Hematopoietic multipotent progenitor cell treated with erythropoietin and hydrocortisone succinate and interleukin-3 and kit ligand, for 8 days (in vitro differentiated cells): ENCODE measurements around the gene RPS15.
"Not testable (repeated sequence)": the region's sequence is repeated elsewhere in the genome, so short reads cannot be mapped to it uniquely, and the experiment has no call there.

ENCODE experiments used
- DNase-seq: peaks from one replicate; pipeline ENCODE4 v3.0.0-alpha.2; 2015

Gene RPS15

DNA sequence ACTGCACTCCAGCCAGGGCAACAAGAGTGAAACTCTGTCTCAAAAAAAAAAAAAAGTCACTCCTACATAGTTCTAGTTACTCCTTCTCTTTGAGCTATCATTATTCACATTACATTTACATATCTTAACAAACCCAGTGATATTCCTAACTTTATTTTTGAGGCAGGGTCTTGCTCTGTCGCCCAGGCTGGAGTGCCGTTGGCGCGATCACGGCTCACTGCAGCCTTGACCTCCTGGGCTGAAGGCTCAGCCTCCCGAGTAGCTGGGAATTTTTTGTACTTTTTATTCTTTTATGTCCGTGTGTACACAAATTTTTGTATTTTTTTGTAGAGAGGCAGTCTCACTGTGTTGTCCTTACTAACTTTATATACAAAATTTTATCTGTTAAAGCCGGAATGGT lies 587 bp upstream of the RPS15 start:
- no peak for DNase-seq

GRCh38 chr19:1438933-1439354 lies 748 bp downstream of the RPS15 start:
- DNase-seq: no peak

DNA sequence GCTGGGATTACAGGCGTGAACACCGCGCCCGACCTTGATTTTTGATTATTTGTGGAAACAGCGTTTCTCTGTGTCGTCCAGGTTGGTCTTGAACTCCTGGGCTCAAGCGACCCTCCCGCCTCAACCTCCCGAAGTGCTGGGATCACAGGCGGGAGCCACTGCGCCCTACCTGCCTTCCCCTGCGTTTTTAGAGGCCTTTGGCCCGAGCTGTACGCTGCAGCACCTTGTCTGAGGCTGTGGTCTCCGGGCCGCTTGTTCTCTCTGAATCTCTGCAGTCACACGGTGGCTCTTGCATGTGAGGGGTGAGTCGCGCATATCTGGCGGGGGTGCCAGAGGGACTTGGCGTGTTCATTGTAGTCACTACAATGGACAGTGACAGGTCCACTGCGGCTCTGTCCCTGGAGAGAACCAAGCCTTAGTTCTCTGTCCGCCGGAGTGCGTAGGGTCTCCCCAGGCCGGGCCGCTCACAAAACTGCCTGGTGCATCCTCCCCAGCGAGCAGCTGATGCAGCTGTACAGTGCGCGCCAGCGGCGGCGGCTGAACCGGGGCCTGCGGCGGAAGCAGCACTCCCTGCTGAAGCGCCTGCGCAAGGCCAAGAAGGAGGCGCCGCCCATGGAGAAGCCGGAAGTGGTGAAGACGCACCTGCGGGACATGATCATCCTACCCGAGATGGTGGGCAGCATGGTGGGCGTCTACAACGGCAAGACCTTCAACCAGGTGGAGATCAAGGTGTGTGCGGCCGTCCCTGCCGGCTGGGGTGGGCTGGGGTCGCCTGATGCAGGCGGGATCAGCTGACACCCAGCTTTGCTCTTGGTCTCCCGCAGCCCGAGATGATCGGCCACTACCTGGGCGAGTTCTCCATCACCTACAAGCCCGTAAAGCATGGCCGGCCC lies 1.6 kb downstream of the RPS15 start:
- DNase-seq: not testable (repeated sequence)

- DNase-seq: no peak
These were observed 2.2 kb downstream of the RPS15 start for GRCh38 chr19:1440418-1440801.

DNA sequence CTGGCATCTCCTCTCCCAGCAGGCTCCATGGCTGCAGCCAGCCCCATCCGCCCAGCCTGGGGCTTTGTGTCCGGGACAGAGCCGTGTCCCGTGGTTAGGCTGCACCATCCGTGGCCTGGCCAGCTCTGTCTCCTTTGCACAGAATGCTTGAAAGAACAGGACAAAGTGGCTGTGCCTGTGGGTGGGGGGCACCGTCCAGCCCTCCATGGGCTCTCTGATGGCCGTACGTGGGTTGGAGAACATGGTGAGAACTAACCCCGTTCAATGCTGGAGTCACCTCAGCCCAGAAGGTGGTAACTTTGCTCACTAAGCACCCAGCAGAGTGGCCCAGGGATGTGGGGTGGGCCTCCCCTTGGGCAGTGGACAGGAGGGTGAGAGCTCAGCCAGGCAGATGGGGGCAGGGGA lies 2.8 kb downstream of the RPS15 start:
- DNase-seq: no peak

GRCh38 chr19:1441677-1442438 lies 3.7 kb downstream of the RPS15 start:
- no peak for DNase-seq

- peak; percentile 64 for DNase-seq
These were observed 7.2 kb downstream of the RPS15 start for GRCh38 chr19:1445185-1445931.

- no peak for DNase-seq
These were observed 7.9 kb downstream of the RPS15 start for GRCh38 chr19:1445932-1446712.

DNA sequence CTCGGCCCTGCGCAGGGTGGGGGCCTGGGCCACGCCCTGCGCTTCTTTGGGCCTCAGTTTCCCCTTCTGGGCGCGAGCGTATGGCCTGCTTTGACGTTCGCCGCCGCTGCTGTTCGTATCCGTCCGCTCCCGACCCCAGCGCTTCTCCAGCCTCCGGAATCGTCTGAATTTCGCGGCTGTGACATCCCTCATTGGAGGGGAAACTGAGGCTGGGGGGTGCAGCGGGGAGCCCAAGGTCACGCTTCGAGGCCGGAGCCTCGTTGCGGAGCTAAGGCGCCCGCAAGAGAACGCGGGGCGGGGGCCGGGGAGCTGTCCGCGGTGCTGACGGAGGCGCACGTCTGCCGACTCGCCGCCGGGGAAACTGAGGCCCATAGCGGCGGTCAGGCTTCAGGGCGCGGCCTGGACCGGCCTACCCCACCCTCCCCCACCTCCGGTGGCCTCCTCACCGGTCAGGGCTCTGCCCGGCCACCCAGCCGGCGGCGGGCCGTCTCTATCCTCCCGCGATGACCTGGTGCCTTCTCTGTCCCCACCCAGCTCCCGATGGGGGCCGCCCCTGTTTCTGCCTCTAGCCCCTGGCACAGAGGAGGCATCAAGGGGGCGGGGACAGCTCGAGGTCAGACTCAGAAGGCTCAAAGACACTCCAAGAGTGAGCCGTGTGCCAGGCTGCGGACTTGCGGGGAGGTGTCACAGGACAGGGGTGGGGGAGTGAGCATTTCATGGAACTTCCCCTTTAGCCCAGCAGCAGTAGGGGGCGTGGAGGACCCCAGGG lies 8.7 kb downstream of the RPS15 start:
- peak; percentile 29 for DNase-seq

GRCh38 chr19:1447504-1447903 lies 9.3 kb downstream of the RPS15 start:
- DNase-seq: no peak

DNA sequence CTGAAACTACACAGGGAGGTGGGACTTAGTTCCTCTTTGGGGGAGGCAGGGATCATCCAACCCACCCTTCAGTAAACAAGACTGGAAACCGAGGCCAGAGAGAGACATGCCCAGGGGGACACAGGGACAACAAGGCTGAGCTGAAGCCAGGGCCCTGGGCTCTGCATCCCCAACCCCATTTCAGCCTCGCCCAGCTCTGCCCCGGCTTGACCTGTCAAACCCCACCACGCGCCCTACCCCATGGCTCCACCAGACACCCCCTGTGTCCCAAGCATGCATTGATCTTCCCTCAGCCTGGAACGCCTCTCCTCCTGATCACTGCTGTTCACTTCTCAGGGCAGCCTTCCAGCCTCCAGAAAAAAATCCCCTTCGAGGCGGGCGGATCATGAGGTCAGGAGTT lies 9.7 kb downstream of the RPS15 start:
- no peak for DNase-seq

DNA sequence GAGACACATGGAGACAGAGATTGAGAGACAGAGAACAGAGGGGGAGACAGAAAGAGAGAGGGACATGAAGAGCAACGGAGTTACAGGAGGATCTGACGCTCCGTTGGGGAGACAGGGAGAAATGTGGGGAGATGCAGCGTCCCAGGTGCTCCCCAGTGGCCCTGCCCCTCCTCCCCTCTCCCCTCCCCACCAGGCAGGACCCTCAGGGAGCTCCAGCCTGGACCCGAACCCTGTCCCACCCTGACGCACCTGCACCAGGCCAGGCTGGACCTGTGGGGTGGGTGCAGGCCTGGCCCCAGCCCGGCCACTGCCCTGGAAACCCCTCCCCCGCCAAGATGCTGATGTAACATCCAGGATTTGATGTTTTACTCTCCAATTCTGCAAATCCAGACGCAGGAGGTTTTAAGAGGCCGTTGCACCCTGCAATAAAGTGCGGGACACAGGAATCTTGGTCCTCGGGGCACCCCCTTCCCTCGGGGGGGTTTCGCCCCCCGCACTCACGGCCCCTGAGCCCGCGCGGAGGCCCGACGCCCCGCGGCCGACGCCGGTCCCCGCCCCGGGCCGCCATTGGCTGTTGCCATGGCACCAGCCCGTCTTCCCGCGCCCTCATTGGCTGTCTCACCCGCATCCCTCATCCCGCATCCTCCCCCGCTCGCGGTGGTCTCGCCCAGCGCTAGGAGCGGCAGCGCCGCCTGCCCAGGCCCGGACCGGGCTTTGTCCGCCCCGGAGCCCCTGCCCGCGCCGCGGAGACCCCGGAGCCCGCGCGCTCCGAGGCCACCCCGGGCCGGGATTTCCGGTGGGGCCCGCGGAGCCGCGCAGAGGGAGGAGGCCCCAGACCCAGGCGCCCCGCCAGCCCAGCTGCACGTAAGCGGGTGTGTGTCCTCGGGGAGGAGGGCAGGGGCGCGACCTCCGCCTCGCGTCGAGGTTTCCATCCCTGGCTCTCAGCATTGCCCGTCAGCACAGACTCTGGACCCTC lies 11.6 kb downstream of the RPS15 start, which contains the start of gene APC2:
TSS of gene APC2 (plus strand) at position 655 of the 976 bp plus-strand sequence. CDS start 2,881 bp downstream, outside the sequence.
- no peak for DNase-seq

DNA sequence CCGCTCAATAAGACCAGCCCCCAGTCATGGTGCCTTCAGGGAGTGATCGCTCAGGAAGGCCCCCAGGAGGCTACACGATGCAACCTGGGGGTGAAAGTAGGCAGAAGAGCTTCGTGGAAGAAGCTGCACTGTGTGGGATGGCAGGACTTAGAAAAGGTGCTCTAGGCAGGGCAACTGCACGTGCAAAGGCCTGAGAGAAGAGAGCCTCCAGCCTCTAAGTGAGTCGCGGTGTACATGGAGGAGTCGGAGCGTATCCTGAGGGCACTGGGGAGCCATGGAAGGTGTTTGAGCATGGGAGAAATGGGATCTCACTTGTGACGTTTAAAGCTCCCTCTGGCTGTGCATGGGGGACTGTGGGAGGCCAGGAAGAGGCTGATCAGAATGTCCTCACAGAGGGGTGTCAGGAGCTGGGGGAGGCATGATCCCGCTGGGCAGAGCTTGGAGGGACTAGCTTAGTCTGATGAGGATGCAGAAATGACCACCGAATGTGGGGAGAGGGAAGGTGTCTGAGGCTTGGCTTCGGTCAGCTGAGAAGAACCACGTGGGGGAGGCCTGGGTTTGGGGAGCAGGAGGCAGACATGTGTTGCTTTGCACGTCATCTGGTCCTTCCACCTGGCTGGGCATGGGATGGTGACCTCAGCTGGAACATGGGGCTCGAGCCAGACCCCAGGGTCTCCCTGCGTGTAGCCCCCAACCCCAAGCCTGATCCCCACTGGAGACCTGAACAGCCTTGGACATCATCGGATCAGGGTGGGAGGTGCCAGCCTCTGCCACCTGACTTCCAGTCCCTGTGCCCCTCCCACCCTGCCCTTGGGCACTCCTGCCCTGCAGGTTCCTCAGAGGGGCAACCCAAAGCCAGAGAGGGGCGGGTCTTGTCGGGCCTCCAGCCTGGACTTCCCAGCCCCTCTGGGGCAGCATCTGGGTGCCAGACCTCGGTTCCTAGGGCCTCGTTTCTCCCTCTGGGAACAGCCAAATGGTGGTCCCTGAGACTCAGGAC lies 12.8 kb downstream of the RPS15 start:
- DNase-seq: no peak

DNA sequence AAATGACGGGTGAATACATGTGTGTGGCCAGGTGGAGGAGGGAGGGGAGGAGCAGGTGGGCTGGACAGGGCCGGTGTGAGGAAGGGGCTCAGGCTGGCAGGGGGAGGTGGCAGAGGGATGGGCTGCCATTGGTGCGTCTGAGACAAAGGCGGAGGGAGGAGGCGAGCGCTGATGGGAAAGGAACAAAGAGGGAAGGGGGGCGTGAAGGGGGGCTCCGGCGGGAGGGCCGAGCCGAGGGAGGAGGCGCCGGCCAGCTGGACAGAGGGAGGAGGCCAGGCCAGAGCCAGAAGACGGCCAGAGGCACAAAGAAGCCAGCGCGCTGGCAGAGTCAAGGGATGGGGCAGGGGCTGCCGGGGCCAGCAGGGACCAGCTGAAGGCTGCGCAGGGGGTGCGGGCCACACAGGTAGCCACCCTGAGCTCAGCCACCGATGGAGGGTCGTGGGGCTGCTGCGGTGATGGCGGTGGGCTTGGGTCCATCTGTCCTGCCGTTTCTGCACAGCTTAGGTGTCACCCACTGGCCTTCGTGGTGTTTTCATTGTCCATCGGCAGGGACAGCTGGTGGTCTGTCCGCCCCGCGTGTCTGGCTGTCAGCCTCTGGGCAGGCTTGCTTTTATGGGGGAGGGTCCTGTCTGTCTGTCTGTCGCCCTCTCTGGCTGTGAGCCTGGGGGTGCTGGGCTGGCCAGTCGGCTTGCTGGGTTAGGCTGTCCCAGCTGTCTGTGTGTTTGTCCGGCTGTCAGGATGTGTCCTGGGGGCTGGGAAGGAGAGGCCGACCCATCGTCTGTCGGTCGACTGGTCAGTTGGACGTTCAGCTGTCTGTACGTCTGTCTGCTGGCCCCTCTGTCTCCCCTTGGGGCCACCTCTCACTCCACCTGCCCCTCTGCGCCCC lies 14.0 kb downstream of the RPS15 start:
- DNase-seq: no peak

- no peak for DNase-seq
These were observed 14.8 kb downstream of the RPS15 start for GRCh38 chr19:1452802-1453524.

DNA sequence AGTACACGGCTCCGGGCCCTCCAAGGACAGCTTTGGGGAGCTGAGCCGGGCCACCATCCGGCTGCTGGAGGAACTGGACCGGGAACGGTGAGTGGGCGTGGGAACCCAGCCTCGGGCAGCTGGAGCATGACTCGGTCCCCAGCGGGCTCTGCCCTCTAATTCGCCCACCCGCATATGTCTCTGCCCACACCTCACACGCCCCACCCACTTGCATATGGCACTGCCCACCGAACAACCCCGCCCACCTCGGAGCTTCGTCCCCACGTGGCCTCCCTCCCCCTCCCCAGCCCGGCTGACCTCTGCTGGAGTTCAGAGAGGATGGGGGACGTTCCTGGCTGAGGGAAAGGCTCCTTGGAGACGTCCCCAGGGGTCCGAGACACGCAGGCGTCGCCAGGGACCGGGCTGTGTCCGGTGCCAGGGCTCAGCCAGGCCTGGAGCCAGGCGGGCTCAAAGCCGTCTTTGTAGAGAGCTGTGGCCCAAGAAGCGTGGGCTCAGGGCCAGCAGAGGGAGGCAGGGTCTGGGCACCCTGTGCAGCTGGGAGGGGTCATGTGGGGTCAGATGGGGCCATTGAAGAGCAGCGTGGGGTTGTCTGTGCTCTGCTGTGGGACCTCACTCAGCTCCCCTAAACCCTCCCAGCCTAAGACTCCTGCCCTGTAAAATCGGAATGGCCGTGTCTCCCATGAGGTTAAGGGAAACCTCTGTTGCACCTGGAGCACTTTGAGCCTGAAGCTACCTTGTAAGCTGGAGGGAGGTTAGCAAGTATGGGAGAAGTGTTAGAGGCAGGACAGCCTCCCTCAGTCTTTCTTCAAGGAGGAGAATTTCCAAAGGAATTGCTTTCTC lies 15.5 kb downstream of the RPS15 start:
- DNase-seq: no peak
